ENCODE measurements around the gene ENPP1. TPM values are rescaled to one million over a fixed set of nuclear protein-coding genes. Genes with fewer than 3 reads are reported as not detected.

Gene ENPP1
- total RNA-seq, 1 donor from 2014 or later, result 3.4 TPM

DNA sequence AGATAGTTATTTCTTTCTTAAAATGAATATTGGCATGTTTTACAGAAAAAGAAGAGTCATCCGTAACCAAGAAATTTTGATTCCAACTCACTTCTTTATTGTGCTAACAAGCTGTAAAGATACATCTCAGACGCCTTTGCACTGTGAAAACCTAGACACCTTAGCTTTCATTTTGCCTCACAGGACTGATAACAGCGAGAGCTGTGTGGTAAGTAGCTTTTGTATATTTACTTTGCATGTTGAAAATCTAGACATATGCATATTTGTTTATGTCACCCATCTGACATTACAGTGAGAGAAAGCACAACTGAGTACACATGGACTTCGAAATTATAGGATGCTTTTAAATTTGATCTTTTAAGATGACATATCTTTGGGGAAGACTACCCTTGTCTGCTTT, 78.7 kb downstream of the ENPP1 start:
- TF ChIP-seq, protein P1, sequence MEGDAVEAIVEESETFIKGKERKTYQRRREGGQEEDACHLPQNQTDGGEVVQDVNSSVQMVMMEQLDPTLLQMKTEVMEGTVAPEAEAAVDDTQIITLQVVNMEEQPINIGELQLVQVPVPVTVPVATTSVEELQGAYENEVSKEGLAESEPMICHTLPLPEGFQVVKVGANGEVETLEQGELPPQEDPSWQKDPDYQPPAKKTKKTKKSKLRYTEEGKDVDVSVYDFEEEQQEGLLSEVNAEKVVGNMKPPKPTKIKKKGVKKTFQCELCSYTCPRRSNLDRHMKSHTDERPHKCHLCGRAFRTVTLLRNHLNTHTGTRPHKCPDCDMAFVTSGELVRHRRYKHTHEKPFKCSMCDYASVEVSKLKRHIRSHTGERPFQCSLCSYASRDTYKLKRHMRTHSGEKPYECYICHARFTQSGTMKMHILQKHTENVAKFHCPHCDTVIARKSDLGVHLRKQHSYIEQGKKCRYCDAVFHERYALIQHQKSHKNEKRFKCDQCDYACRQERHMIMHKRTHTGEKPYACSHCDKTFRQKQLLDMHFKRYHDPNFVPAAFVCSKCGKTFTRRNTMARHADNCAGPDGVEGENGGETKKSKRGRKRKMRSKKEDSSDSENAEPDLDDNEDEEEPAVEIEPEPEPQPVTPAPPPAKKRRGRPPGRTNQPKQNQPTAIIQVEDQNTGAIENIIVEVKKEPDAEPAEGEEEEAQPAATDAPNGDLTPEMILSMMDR (IDR thresholded peaks at IDR 0.05), result no peak
- Histone ChIP-seq H3K4me1 (no peaks in the 10 kb centered on the region), H3K27me3 (no peaks in the 10 kb centered on the region), H3K9me3 (no peaks in the 10 kb centered on the region), H3K4me3 (no peak overlapping the region), H3K27ac (no peak overlapping the region), H3K36me3 (no peaks in the 10 kb centered on the region)
- ATAC-seq (no peak), DNase-seq (no peak)
- intact Hi-C loops (cut with DNase I), result no loop called here

DNA sequence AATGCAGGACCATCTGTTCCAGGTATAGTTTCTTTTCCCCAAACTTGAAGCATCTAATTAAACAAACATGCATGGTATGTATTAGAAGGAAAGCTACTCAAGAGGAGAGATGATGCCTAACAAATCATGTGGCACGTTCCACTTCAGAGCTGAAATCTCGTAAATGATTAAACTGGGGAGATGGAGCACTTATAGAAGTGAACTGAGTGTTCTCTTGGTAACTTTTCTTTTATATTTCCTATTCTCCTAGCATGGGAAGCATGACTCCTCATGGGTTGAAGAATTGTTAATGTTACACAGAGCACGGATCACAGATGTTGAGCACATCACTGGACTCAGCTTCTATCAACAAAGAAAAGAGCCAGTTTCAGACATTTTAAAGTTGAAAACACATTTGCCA, 82.3 kb downstream of the ENPP1 start:
- H3K27me3 ChIP-seq, result no peaks in the 10 kb centered on the region
- intact Hi-C loops (cut with DNase I), result no loop called here
- H3K4me1 ChIP-seq, result no peaks in the 10 kb centered on the region
- H3K36me3 ChIP-seq, result no peaks in the 10 kb centered on the region
- H3K4me3 ChIP-seq, result no peak overlapping the region
- ATAC-seq (no peak), DNase-seq (no peak)
- H3K9me3 ChIP-seq, result no peaks in the 10 kb centered on the region
- TF ChIP-seq, protein P1 (IDR thresholded peaks at IDR 0.05), result no peak
- H3K27ac ChIP-seq, result no peak overlapping the region

DNA sequence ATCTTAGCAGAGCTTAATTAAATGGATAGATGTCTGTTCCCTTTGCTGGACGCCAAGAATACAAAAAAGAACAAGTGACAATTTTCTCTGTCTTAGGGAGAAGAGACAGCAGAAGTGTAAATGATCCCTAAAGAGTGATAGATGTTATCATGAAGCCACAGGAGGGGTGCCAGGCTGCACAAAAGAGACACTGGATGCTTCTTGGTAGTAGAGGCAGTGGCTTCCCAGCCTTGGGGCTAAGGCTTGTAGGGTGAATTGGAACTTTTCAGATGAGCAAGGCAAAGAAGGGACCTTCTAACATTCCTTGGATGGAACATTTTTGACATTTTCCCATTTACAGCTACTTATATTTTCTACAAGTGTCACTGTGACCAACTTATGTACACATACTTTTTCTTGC, 85.4 kb downstream of the ENPP1 start:
- TF ChIP-seq, protein P1 (IDR thresholded peaks at IDR 0.05), result no peak
- no peak for ATAC-seq
- intact Hi-C loops (cut with DNase I), result no loop called here
- Histone ChIP-seq H3K4me3 (no peak overlapping the region), H3K4me1 (no peaks in the 10 kb centered on the region), H3K36me3 (no peaks in the 10 kb centered on the region), H3K27me3 (no peaks in the 10 kb centered on the region), H3K27ac (no peak overlapping the region), H3K9me3 (no peaks in the 10 kb centered on the region)
- no peak for DNase-seq

DNA sequence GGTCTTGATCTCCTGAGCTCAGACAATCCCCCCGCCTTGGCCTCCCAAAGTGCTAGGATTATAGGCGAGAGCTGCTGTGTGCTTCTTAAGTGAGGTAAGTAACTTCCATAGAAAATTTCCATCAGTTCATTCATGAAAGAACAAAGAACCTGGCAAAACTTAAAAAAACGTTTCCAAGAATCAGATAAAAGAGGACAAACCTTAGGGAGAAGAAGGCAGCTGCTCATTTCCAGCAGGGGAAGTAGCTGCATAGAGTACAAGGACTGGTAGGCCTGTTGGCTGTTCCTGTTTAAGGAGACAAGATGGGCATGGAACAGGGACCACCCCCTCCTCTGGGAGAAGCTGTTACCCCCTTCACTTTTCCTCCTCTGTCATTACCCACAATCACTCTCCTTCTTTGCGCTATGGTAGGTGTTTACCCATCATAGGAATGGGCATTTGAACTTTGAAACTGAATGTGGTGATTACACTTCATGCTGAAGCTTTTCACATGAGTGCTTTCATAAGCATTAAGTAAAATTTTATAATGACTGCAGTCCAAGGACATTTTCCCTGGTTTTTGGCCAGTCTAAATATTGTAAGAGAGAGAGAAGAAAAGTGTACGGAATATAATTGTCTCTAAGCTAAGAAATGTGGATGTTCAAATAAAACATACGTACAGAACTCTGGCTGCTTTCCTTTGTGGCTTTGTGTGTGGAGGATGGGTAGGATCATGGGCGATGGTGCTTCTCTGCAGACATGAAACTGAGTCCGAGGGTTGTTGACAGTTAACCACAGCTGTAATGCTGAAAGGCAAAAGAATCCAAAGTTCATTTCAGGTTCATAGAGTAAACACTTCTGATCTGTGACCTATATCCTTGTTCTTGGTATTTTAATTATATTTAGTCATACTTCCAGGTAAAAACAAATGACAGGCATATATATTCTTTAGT, 86.9 kb downstream of the ENPP1 start:
- no peak for DNase-seq
- TF ChIP-seq, protein P1 (IDR thresholded peaks at IDR 0.05), result no peak
- no peaks in the 10 kb centered on the region for H3K27me3 ChIP-seq
- intact Hi-C loops (cut with DNase I), result no loop called here
- H3K9me3 ChIP-seq, result no peaks in the 10 kb centered on the region
- H3K4me3 ChIP-seq, result no peak overlapping the region
- H3K4me1 ChIP-seq, result no peaks in the 10 kb centered on the region
- ATAC-seq, result no peak
- H3K27ac ChIP-seq, result no peak overlapping the region
- no peaks in the 10 kb centered on the region for H3K36me3 ChIP-seq

DNA sequence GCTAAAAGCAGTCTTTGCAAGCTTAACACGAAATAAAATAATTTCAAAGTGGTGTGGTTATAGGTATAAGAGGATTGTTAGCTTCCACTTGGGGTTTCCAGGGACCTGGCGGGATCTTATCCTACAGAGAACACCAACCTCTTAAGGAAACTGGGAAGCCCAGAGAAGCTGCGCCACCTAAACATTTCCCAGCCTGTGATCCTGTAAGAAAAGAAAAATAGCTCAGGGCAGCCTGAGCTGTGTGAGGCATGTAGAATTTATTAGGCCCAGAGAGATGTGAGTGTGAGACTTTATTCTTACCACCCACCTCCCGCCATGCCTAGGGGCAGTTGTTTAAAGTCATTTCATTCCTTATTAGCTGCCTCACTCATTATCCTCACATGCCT, 89.2 kb downstream of the ENPP1 start:
- H3K36me3 ChIP-seq, result no peaks in the 10 kb centered on the region
- ATAC-seq (no peak), DNase-seq (no peak)
- intact Hi-C loops (cut with DNase I), result no loop called here
- no peak overlapping the region for H3K27ac ChIP-seq
- TF ChIP-seq, protein P1 (IDR thresholded peaks at IDR 0.05), result no peak
- no peaks in the 10 kb centered on the region for H3K9me3 ChIP-seq
- no peak overlapping the region for H3K4me3 ChIP-seq
- H3K27me3 ChIP-seq, result no peaks in the 10 kb centered on the region
- H3K4me1 ChIP-seq, result no peaks in the 10 kb centered on the region

Data from upper lobe of right lung (tissue), 1 donor.